ENCODE measurements around the gene HECTD2. TPM values are rescaled to one million over a fixed set of nuclear protein-coding genes. Genes with fewer than 3 reads are reported as not detected.
"Not testable (repeated sequence)": the region's sequence is repeated elsewhere in the genome, so short reads cannot be mapped to it uniquely, and the experiment has no call there.

The HECTD2 gene
- total RNA-seq, 1 experiment from 2014 or later, result 17.1 TPM

DNA sequence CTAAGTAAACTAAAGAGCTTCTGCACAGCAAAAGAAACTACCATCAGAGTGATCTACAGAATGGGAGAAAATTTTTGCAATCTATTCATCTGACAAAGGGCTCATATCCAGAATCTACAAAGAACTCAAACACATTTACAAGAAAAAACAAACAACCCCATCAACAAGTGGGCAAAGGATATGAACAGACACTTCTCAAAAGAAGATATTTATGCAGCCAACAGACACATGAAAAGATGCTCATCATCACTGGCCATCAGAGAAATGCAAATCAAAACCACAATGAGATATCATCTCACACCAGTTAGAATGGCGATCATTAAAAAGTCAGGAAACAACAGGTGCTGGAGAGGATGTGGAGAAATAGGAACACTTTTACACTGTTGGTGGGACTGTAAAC lies 124.6 kb downstream of the HECTD2 start:
- not testable (repeated sequence) for DNase-seq (ENCODE audit: extremely low read depth, low read depth)

DNA sequence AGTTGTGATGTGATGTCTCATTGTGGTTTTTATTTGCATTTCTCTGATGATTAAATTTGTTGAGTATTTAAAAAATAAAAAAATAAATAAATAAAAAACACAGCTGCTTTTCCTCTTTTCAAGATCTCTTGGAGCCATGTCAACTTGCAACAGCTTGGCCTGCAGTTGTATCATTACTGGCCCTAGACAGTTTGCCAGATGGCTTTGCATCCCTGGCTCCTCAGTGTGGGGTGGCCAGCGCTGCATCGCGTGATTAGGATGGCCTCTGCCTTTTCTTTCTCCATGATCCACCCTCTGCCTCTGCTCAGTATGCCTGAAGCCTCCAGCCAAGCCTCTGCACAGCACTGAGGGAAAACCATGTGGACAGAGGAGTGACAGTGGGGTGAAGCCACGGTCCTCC lies 126.0 kb downstream of the HECTD2 start:
- no peak for DNase-seq (ENCODE audit: extremely low read depth, low read depth)

GRCh38 chr10:91536733-91537132 lies 126.6 kb downstream of the HECTD2 start:
- no peak for DNase-seq (ENCODE audit: extremely low read depth, low read depth)

- DNase-seq (ENCODE audit: extremely low read depth, low read depth), result no peak
Observed at GRCh38 chr10:91537614-91538383, 127.7 kb downstream of the HECTD2 start.

GRCh38 chr10:91539930-91540329 lies 129.8 kb downstream of the HECTD2 start:
- no peak for DNase-seq (ENCODE audit: extremely low read depth, low read depth)

DNA sequence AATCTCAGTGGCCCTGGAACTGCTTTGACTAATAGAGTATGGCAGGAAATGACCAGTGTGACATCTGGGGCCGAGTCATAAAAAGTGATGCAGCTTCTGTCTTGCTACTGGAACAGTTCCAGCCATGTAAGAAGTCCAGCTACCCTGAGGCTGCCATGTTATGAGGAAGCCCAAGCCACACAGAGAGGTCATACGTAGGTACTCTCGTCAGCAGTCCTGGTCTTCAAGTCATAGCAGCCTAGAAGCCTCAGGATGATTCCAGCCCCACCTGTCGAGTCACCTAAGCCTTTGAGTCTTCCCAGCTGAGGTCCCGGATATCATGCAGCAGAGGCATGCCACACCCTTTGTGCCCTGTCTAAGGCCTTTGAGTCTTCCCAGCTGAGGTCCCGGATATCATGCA lies 130.6 kb downstream of the HECTD2 start:
- no peak for DNase-seq (ENCODE audit: extremely low read depth, low read depth)

DNA sequence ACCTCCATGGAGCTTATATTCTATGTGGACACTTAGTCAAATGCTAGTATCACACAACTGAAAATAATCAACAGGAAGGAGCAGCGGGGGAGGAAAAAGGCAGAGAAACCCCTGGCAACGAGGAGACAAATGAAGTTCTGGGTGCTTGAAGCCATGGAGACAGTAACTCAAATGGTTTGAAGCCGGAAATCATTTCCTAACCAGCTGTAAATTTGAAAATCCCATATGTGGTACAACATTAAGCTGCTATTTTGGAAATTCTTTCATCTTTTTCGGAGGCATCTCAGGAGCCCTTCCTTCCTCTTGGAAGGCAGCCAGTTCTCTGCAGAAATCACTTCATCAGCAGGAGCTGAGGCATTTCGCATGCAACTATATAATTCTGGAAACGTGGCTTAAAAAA lies 131.3 kb downstream of the HECTD2 start:
- no peak for DNase-seq (ENCODE audit: extremely low read depth, low read depth)

- DNase-seq (ENCODE audit: extremely low read depth, low read depth), result no peak
Observed at GRCh38 chr10:91545384-91545783, 135.2 kb downstream of the HECTD2 start.

DNA sequence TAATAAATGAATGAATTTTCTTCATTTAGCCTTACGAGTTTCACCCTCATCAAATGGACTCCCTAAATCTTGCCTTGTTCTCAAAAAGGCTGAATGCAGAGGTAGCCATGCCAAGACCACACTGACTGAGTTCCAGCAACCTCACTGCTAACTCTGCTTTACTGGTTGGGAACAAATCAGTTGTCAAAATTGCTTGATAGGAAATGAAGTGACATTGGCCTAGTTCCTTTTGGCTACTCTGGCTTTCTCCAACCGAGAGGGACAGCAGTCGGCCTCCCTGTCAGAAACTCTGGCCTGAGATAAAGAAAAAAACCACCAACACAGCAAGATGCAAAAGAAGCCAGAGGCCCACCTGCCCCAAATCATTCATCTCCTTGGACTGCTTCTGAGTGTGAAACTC lies 135.7 kb downstream of the HECTD2 start:
- no peak for DNase-seq (ENCODE audit: extremely low read depth, low read depth)

- DNase-seq (ENCODE audit: extremely low read depth, low read depth), result no peak
Observed at GRCh38 chr10:91549262-91549661, 139.1 kb downstream of the HECTD2 start.

DNA sequence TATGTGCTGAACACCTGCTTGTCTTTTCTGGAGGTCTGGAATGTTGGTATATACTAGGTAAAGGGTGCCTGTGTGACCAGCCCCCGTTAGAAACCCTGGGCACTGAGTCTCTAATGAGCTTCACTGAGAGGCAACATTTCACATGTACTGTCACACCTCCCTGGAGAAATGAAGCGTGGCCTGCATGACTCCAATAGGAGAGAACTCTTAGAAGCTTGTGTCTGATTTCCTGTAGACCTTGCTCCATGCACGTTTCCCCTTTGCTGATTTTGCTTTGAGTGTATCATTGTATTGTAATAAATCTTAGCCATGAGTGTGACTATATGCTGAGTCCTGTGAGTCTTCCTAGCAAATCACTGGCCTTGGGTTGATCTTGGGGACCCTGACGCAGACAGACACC lies 139.9 kb downstream of the HECTD2 start:
- no peak for DNase-seq (ENCODE audit: extremely low read depth, low read depth)

DNA sequence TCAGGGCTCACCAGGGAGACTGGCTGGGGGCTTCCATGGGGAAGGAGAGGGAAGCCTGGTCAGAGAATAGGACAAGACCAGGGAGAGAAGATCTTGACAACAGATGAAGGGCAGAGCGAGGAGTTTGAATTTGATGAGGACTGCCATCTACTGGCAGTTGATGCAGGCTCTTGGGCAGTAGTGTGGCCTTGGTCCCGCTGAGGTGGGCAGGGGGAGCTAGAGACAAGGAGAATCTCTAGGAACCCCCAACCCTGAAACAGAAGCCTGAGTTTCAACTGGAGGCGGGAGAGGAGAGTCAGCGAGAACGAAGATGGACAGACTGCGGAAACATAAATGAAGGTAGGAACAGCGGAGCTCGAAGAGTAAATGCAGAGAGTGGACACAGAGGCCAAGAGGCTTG lies 141.7 kb downstream of the HECTD2 start:
- DNase-seq (ENCODE audit: extremely low read depth, low read depth), result peak; percentile 69

GRCh38 chr10:91552274-91553095 lies 142.3 kb downstream of the HECTD2 start:
- DNase-seq (ENCODE audit: extremely low read depth, low read depth), result peak; percentile 38

DNA sequence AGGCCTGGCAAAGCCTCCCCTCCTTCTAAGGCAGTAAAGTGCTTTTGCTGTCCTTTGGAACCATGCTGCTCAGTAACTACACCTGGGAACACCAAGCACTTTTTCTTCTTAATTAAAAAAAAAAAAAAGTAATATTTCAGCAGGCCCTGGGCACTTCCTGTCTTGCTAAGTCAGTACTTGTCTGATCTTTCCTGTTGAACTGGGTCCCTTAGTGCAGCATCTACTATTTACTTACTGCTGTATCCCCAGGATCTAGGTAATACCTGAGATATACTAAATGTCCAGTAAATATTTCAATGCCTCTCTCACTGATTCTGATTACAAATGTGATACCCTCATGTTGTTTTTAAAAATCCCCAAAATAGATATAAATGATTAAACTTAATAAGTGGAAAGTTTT lies 145.3 kb downstream of the HECTD2 start:
- DNase-seq (ENCODE audit: extremely low read depth, low read depth), result no peak

GRCh38 chr10:91556691-91557566 lies 146.8 kb downstream of the HECTD2 start:
- no peak for DNase-seq (ENCODE audit: extremely low read depth, low read depth)

DNA sequence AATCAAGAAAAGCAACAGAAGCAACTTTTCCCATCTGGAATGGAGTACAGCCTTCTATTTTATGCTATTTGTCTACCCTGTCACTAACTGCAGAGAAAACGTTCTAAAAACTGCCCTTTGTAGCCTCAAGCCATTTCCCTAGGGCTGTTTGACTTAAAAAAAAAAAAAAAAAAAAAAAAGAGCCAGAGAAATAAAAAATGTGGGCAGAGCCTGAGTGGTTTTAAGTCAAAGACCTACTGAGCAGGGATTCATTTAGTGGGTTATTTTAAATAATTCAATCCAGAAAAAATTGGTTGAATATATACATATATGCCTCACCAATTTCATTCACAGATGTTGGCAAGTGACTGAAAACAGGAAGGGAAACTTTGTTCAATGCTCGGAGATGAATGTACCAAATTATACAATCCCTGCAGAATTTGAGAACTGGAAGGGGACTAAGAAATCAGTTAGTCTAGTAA lies 147.5 kb downstream of the HECTD2 start:
- no peak for DNase-seq (ENCODE audit: extremely low read depth, low read depth)

GRCh38 chr10:91558473-91558872 lies 148.3 kb downstream of the HECTD2 start:
- DNase-seq (ENCODE audit: extremely low read depth, low read depth), result no peak

- no peak for DNase-seq (ENCODE audit: extremely low read depth, low read depth)
Observed at GRCh38 chr10:91559169-91559568, 149.0 kb downstream of the HECTD2 start.

- no peak for DNase-seq (ENCODE audit: extremely low read depth, low read depth)
Observed at GRCh38 chr10:91559750-91560149, 149.6 kb downstream of the HECTD2 start.

- DNase-seq (ENCODE audit: extremely low read depth, low read depth), result not testable (repeated sequence)
Observed at GRCh38 chr10:91560827-91561226, 150.7 kb downstream of the HECTD2 start.

Data from NCI-H460 (cell line).